Upper lobe of left lung (tissue), 6 donors: ENCODE data around the gene HIVEP3. TPM values are rescaled to one million over a fixed set of nuclear protein-coding genes. Genes with fewer than 3 reads are reported as not detected.

Experiments
- ATAC-seq, 2 donors: fragments of 200-7000 bp; cut with Tn5 transposase; one replicate each; pipeline ENCODE4 v1.9.1; 2022; ENCODE audit warnings: mild to moderate bottlenecking in 2 of 2, moderate library complexity in 2 of 2; ENCODE audit not compliant: low FRiP score in 2 of 2
- DNase-seq, 2 donors: peaks; one replicate each; pipeline ENCODE4 v3.0.0-alpha.2; 2019 to 2020
- H3K27ac ChIP-seq, 4 donors: fragments of 200-600 bp; sonication (generic); one replicate each; pipeline ENCODE4 v1.5.1; 2016 to 2019
- H3K27me3 ChIP-seq, 4 donors: fragments of 200-600 bp; sonication (generic); one replicate each; pipeline ENCODE4 v1.5.1; 2017 to 2019
- H3K36me3 ChIP-seq, 4 donors: fragments of 200-600 bp; sonication (generic); one replicate each; pipeline ENCODE4 v1.5.1; 2016 to 2019
- H3K4me1 ChIP-seq, 4 donors: fragments of 200-600 bp; sonication (generic); one replicate each; pipeline ENCODE4 v1.5.1; 2018 to 2019
- H3K4me3 ChIP-seq, 4 donors: fragments of 200-600 bp; sonication (generic); one replicate each; pipeline ENCODE4 v1.5.1; 2017 to 2019; ENCODE audit warnings: mild to moderate bottlenecking in 2 of 4, moderate library complexity in 1 of 4
- H3K9me3 ChIP-seq, 4 donors: fragments of 200-600 bp; sonication (generic); one replicate each; pipeline ENCODE4 v1.5.1; 2018 to 2019
- CTCF ChIP-seq, 6 experiments: fragments of 450-650 bp in 4 of 6; fragments of 200-600 bp in 2 of 6; sonication (generic) in 2 of 6; IDR thresholded peaks; one replicate each; pipeline ENCODE4 v1.5.1; 2016 to 2019; ENCODE audit warnings: antibody characterized with exemption in 6 of 6
- EP300 ChIP-seq, 4 donors: sonication (generic); formaldehyde crosslinking; IDR thresholded peaks; one replicate each; pipeline ENCODE4 v1.5.1; 2017; ENCODE audit warnings: antibody characterized with exemption in 4 of 4, control low read depth in 2 of 4
- POLR2A ChIP-seq, 4 donors: fragments of 450-650 bp; IDR thresholded peaks; one replicate each; pipeline ENCODE4 v1.5.1; 2016 to 2017; ENCODE audit warnings: antibody characterized with exemption in 4 of 4, mild to moderate bottlenecking in 2 of 4
- POLR2AphosphoS5 ChIP-seq, 2 donors: sonication (generic); formaldehyde crosslinking; IDR thresholded peaks; one replicate each; pipeline ENCODE4 v1.5.1; 2017; ENCODE audit warnings: antibody characterized with exemption in 2 of 2
- WGBS, 2 donors: methylation state at CpG; one replicate each; pipeline ENCODE4 v1.1.5; 2017 to 2018; 5-methylcytosine and 5-hydroxymethylcytosine counted together
- total RNA-seq, 6 donors: library from RNA; depleted of rRNA in 4 of 6; stranded (reverse); fragments of >200 nt in 4 of 6; gene quantifications; one replicate each; pipeline versions ENCODE4 v1.1.0 to v1.2.1, GENCODE V29; 2016 to 2021
- donor health status: DM: no; HTN: no; CAD: no; lungs with moderate emphysema.
- donor health status: DM: no; HTN: yes; CAD: no; lungs with severe emphysema.

The HIVEP3 gene
- total RNA-seq, 6 donors from 2014 or later, result 9.7 to 23.0 (median 11.6) TPM

GRCh38 chr1:41827991-41828570, 90.6 kb downstream of the HIVEP3 start:
- H3K27ac ChIP-seq, result no peak overlapping the region
- H3K4me1 ChIP-seq, result peaks cover 8 to 14% (median 10%) of the 10 kb centered on the region in 4 donors
- H3K36me3 ChIP-seq, result no peaks in the 10 kb centered on the region
- TF ChIP-seq EP300 (IDR thresholded peaks at IDR 0.05) (no peak), POLR2A (IDR thresholded peaks at IDR 0.05) (no peak), POLR2AphosphoS5 (IDR thresholded peaks at IDR 0.05) (no peak)
- ATAC-seq, result no peak
- no peaks in the 10 kb centered on the region for H3K27me3 ChIP-seq
- no peak overlapping the region for H3K4me3 ChIP-seq
- DNase-seq, result no peak
- 82 to 83% methylated on average over 4 of the region's 4 CpGs for WGBS, 2 donors
- no peaks in the 10 kb centered on the region for H3K9me3 ChIP-seq

GRCh38 chr1:41823471-41823870, 95.3 kb downstream of the HIVEP3 start:
- peak in 1 of 2 donors; percentile 51 for DNase-seq
- TF ChIP-seq POLR2AphosphoS5 (IDR thresholded peaks at IDR 0.05) (no peak), CTCF (IDR thresholded peaks at IDR 0.05) (peak in 1 of 6 experiments; percentile 13), EP300 (IDR thresholded peaks at IDR 0.05) (no peak)
- 48 to 73% methylated on average over 3 to 4 of the region's 4 CpGs for WGBS, 2 donors
- peaks cover 8 to 15% (median 14%) of the 10 kb centered on the region in 4 donors for H3K4me1 ChIP-seq
- peak overlapping the region in 2 of 4 donors; percentile 2 to 51 for H3K27ac ChIP-seq
- no peaks in the 10 kb centered on the region for H3K9me3 ChIP-seq
- H3K4me3 ChIP-seq, result no peak overlapping the region
- peak; percentile 73 to 86 for ATAC-seq
- no peaks in the 10 kb centered on the region for H3K27me3 ChIP-seq
- H3K36me3 ChIP-seq, result no peaks in the 10 kb centered on the region

GRCh38 chr1:41822866-41823265, 95.9 kb downstream of the HIVEP3 start:
- Histone ChIP-seq H3K9me3 (no peaks in the 10 kb centered on the region), H3K36me3 (no peaks in the 10 kb centered on the region), H3K27me3 (no peaks in the 10 kb centered on the region), H3K27ac (peak overlapping the region in 1 of 4 donors; percentile 51), H3K4me1 (peaks cover 8 to 15% (median 11%) of the 10 kb centered on the region in 4 donors), H3K4me3 (no peak overlapping the region)
- 79 to 87% methylated on average over 3 of the region's 3 CpGs for WGBS, 2 donors
- TF ChIP-seq CTCF (IDR thresholded peaks at IDR 0.05), result no peak
- TF ChIP-seq EP300 (IDR thresholded peaks at IDR 0.05), result no peak
- TF ChIP-seq POLR2AphosphoS5 (IDR thresholded peaks at IDR 0.05), result no peak
- no peak for TF ChIP-seq POLR2A (IDR thresholded peaks at IDR 0.05)
- DNase-seq (no peak), ATAC-seq (peak in 1 of 2 donors; percentile 9)

GRCh38 chr1:41819843-41820242, 98.9 kb downstream of the HIVEP3 start:
- WGBS, 2 donors, result 87 to 95% methylated on average over 1 of the region's 1 CpG
- Histone ChIP-seq H3K27ac (no peak overlapping the region), H3K27me3 (no peaks in the 10 kb centered on the region), H3K9me3 (no peaks in the 10 kb centered on the region), H3K36me3 (no peaks in the 10 kb centered on the region), H3K4me3 (no peak overlapping the region), H3K4me1 (peaks cover 7 to 15% (median 11%) of the 10 kb centered on the region in 4 donors)
- TF ChIP-seq CTCF (IDR thresholded peaks at IDR 0.05), result no peak
- no peak for TF ChIP-seq EP300 (IDR thresholded peaks at IDR 0.05)
- TF ChIP-seq POLR2A (IDR thresholded peaks at IDR 0.05), result no peak
- no peak for TF ChIP-seq POLR2AphosphoS5 (IDR thresholded peaks at IDR 0.05)
- DNase-seq (no peak), ATAC-seq (no peak)

GRCh38 chr1:41819069-41819468, 99.7 kb downstream of the HIVEP3 start:
- no peak overlapping the region for H3K27ac ChIP-seq
- no peak overlapping the region for H3K4me3 ChIP-seq
- no peaks in the 10 kb centered on the region for H3K9me3 ChIP-seq
- no peaks in the 10 kb centered on the region for H3K27me3 ChIP-seq
- no peak for TF ChIP-seq POLR2A (IDR thresholded peaks at IDR 0.05)
- no peak for TF ChIP-seq EP300 (IDR thresholded peaks at IDR 0.05)
- TF ChIP-seq CTCF (IDR thresholded peaks at IDR 0.05), result no peak
- no peak for TF ChIP-seq POLR2AphosphoS5 (IDR thresholded peaks at IDR 0.05)
- peaks cover 6 to 13% (median 10%) of the 10 kb centered on the region in 4 donors for H3K4me1 ChIP-seq
- WGBS, 2 donors, result 91 to 94% methylated on average over 2 of the region's 2 CpGs
- no peaks in the 10 kb centered on the region for H3K36me3 ChIP-seq
- no peak for ATAC-seq
- no peak for DNase-seq
